Upper lobe of left lung (tissue), 6 donors: Measurements from ENCODE around the gene NAT8L. TPM values are rescaled to one million over a fixed set of nuclear protein-coding genes. Genes with fewer than 3 reads are reported as not detected.
A peak's percentile ranks its signal among the peaks of the same experiment; 100 is the strongest.

Experiments used
- ATAC-seq, 2 donors: fragments of 200-7000 bp; cut with Tn5 transposase; one replicate each; pipeline ENCODE4 v1.9.1; 2022; ENCODE audit warnings: mild to moderate bottlenecking in 2 of 2, moderate library complexity in 2 of 2; ENCODE audit not compliant: low FRiP score in 2 of 2
- DNase-seq, 2 donors: peaks; one replicate each; pipeline ENCODE4 v3.0.0-alpha.2; 2019 to 2020
- H3K27ac ChIP-seq, 4 donors: fragments of 200-600 bp; sonication (generic); one replicate each; pipeline ENCODE4 v1.5.1; 2016 to 2019
- H3K27me3 ChIP-seq, 4 donors: fragments of 200-600 bp; sonication (generic); one replicate each; pipeline ENCODE4 v1.5.1; 2017 to 2019
- H3K36me3 ChIP-seq, 4 donors: fragments of 200-600 bp; sonication (generic); one replicate each; pipeline ENCODE4 v1.5.1; 2016 to 2019
- H3K4me1 ChIP-seq, 4 donors: fragments of 200-600 bp; sonication (generic); one replicate each; pipeline ENCODE4 v1.5.1; 2018 to 2019
- H3K4me3 ChIP-seq, 4 donors: fragments of 200-600 bp; sonication (generic); one replicate each; pipeline ENCODE4 v1.5.1; 2017 to 2019; ENCODE audit warnings: mild to moderate bottlenecking in 2 of 4, moderate library complexity in 1 of 4
- H3K9me3 ChIP-seq, 4 donors: fragments of 200-600 bp; sonication (generic); one replicate each; pipeline ENCODE4 v1.5.1; 2018 to 2019
- EP300 ChIP-seq, 4 donors: sonication (generic); formaldehyde crosslinking; IDR thresholded peaks; one replicate each; pipeline ENCODE4 v1.5.1; 2017; ENCODE audit warnings: antibody characterized with exemption in 4 of 4, control low read depth in 2 of 4
- POLR2A ChIP-seq, 4 donors: fragments of 450-650 bp; IDR thresholded peaks; one replicate each; pipeline ENCODE4 v1.5.1; 2016 to 2017; ENCODE audit warnings: antibody characterized with exemption in 4 of 4, mild to moderate bottlenecking in 2 of 4
- POLR2AphosphoS5 ChIP-seq, 2 donors: sonication (generic); formaldehyde crosslinking; IDR thresholded peaks; one replicate each; pipeline ENCODE4 v1.5.1; 2017; ENCODE audit warnings: antibody characterized with exemption in 2 of 2
- WGBS, 2 donors: methylation state at CpG; one replicate each; pipeline ENCODE4 v1.1.5; 2017 to 2018; 5-methylcytosine and 5-hydroxymethylcytosine counted together
- total RNA-seq, 6 donors: library from RNA; depleted of rRNA in 4 of 6; stranded (reverse); fragments of >200 nt in 4 of 6; gene quantifications; one replicate each; pipeline versions ENCODE4 v1.1.0 to v1.2.1, GENCODE V29; 2016 to 2021
- TF ChIP-seq, protein P1 (sequence below), 6 experiments: fragments of 450-650 bp in 4 of 6; fragments of 200-600 bp in 2 of 6; sonication (generic) in 2 of 6; IDR thresholded peaks; one replicate each; pipeline ENCODE4 v1.5.1; 2016 to 2019; ENCODE audit warnings: antibody characterized with exemption in 6 of 6
- donor health status: DM: no; HTN: no; CAD: no; lungs with moderate emphysema.
- donor health status: DM: no; HTN: yes; CAD: no; lungs with severe emphysema.

The NAT8L gene
- total RNA-seq, 6 donors from 2014 or later, result 0.15 to 0.37 (median 0.30) TPM; not detected in 2

DNA sequence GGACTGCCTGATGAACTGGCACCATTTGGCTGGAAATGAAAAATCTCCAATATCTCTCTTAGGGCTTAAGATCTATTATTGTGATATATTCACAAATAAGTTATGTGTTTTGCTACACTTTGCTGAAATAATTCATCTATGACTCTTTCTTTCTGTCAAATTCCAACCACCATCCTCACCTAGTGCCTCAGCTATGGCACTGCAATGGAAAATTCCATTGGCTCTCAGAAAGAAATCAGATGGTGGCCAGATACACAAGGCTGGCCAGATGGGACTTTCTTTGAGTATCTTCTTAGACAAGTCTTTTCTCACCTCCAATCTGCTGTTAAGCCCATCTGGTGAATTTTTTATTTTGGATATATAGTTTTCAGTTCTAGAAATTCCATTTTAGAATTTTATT, 28.0 kb downstream of the NAT8L start:
- TF ChIP-seq POLR2A (IDR thresholded peaks at IDR 0.05), result no peak
- TF ChIP-seq EP300 (IDR thresholded peaks at IDR 0.05), result no peak
- TF ChIP-seq, protein P1, sequence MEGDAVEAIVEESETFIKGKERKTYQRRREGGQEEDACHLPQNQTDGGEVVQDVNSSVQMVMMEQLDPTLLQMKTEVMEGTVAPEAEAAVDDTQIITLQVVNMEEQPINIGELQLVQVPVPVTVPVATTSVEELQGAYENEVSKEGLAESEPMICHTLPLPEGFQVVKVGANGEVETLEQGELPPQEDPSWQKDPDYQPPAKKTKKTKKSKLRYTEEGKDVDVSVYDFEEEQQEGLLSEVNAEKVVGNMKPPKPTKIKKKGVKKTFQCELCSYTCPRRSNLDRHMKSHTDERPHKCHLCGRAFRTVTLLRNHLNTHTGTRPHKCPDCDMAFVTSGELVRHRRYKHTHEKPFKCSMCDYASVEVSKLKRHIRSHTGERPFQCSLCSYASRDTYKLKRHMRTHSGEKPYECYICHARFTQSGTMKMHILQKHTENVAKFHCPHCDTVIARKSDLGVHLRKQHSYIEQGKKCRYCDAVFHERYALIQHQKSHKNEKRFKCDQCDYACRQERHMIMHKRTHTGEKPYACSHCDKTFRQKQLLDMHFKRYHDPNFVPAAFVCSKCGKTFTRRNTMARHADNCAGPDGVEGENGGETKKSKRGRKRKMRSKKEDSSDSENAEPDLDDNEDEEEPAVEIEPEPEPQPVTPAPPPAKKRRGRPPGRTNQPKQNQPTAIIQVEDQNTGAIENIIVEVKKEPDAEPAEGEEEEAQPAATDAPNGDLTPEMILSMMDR (IDR thresholded peaks at IDR 0.05), result no peak
- no peak for TF ChIP-seq POLR2AphosphoS5 (IDR thresholded peaks at IDR 0.05)
- Histone ChIP-seq H3K4me1 (no peaks in the 10 kb centered on the region), H3K4me3 (no peak overlapping the region), H3K9me3 (no peaks in the 10 kb centered on the region), H3K27ac (no peak overlapping the region), H3K27me3 (no peaks in the 10 kb centered on the region), H3K36me3 (no peaks in the 10 kb centered on the region)
- ATAC-seq (no peak), DNase-seq (no peak)

DNA sequence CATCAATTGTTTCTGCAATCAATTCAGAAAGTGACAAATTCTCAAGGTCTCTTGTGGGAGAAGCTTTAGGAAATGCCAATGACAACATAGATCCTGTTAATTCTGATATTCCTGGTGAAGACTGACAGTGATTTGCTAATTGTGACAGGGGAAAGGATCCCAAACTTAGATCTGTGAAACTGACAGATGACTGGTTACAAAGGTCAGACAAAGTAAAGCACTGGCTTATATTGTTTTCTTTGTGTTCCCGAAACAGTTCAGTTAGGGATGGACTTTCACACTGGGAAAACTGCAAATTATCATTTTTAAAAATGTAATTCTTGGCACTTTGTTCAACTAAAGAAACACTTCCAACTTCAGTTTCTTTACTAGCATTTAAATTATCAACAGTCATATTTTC, 30.1 kb downstream of the NAT8L start:
- H3K36me3 ChIP-seq, result no peaks in the 10 kb centered on the region
- 79 to 80% methylated on average over 1 of the region's 1 CpG for WGBS, 2 donors
- H3K27me3 ChIP-seq, result no peaks in the 10 kb centered on the region
- H3K27ac ChIP-seq, result no peak overlapping the region
- H3K4me1 ChIP-seq, result no peaks in the 10 kb centered on the region
- H3K4me3 ChIP-seq, result no peak overlapping the region
- no peak for DNase-seq
- no peak for TF ChIP-seq POLR2AphosphoS5 (IDR thresholded peaks at IDR 0.05)
- TF ChIP-seq, protein P1 (IDR thresholded peaks at IDR 0.05), result no peak
- TF ChIP-seq EP300 (IDR thresholded peaks at IDR 0.05), result no peak
- no peak for TF ChIP-seq POLR2A (IDR thresholded peaks at IDR 0.05)
- no peak for ATAC-seq
- H3K9me3 ChIP-seq, result no peaks in the 10 kb centered on the region

DNA sequence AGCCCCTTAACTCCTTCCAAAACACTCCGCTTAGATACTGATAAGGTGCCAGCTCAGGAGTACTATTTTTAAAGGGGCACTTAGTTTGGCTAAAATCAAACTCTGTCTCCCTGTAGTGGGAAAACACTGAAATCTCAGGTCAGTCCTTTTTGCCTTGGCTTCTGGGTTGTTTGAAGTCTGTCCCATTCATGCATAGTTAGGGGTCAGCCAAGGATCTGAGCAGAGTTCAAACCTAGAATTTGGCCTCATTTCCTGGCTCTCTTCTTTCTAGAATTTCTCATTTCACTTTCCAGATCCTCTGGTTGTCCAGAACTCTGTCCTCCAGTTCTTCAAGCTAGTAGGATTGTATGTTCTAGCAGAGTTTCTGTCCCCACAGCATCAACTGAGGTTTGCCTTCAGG, 31.5 kb downstream of the NAT8L start:
- ATAC-seq, result no peak
- Histone ChIP-seq H3K27ac (no peak overlapping the region), H3K4me3 (no peak overlapping the region), H3K9me3 (no peaks in the 10 kb centered on the region), H3K27me3 (no peaks in the 10 kb centered on the region), H3K36me3 (no peaks in the 10 kb centered on the region), H3K4me1 (no peaks in the 10 kb centered on the region)
- DNase-seq, result no peak
- 73 to 81% methylated on average over 1 of the region's 1 CpG for WGBS, 2 donors
- TF ChIP-seq POLR2AphosphoS5 (IDR thresholded peaks at IDR 0.05) (no peak), EP300 (IDR thresholded peaks at IDR 0.05) (no peak), POLR2A (IDR thresholded peaks at IDR 0.05) (no peak)
- TF ChIP-seq, protein P1 (IDR thresholded peaks at IDR 0.05), result no peak

DNA sequence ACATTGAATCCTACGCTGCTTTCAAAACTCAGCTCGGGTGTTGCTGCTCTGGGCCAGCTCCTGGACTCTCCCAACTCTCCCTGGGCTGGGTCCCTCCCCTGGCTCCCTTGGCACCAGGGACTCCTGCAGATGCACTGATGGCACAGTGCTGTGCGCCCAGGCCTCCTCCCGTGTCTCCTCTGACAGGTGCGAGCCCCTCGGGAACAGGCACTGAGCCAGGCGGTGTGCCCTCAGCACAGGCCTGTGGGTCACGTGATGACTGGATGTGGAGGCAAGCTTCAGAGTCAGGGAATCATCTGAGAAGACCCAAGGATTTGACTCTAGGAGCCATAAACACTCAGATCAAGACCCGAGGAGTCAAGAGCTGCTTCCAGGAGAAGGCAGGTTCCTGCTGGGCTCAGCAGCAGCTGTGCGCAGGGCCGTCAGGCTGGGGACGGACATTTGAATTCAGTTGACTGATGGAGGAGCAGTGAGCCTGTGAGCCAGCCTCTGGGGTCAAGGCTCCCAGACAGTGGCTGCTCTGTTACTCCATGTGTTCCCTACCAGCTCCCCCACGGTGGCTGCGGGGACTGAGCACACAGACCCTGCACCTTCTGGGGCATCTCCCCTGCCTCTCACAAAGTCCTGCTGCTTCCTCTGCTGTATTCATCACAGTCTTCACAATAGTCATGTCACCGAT, 33.0 kb downstream of the NAT8L start:
- peak; percentile 15 to 60 for DNase-seq
- no peaks in the 10 kb centered on the region for H3K36me3 ChIP-seq
- no peak overlapping the region for H3K27ac ChIP-seq
- no peaks in the 10 kb centered on the region for H3K4me1 ChIP-seq
- WGBS, 2 donors, result 69 to 88% methylated on average over 5 to 13 of the region's 15 CpGs
- peaks cover 0 to 11% (median 3%) of the 10 kb centered on the region in 4 donors for H3K9me3 ChIP-seq
- no peaks in the 10 kb centered on the region for H3K27me3 ChIP-seq
- no peak for ATAC-seq
- TF ChIP-seq POLR2A (IDR thresholded peaks at IDR 0.05) (no peak), POLR2AphosphoS5 (IDR thresholded peaks at IDR 0.05) (no peak), EP300 (IDR thresholded peaks at IDR 0.05) (no peak)
- TF ChIP-seq, protein P1 (IDR thresholded peaks at IDR 0.05), result no peak
- no peak overlapping the region for H3K4me3 ChIP-seq

DNA sequence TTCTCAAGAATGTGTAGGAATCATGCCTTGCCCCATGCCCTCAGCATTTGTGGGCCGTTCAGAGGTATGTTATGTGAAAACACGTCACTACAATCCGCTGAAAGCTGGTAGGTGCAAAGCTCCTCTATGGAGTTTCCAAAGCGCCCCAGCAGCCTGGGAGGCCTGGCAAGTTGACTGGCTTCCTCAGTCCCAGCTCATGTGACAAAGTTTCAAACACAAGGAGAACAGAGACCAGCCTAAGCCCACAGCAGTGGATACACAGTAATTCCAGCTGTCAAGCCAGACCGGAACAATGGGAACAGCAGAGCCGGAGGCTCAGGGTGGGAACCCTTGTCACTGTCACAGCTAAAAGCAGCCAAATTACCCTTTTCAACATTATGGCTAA, 33.5 kb downstream of the NAT8L start:
- Histone ChIP-seq H3K27me3 (no peaks in the 10 kb centered on the region), H3K4me3 (no peak overlapping the region), H3K9me3 (peaks cover 0 to 12% (median 3%) of the 10 kb centered on the region in 4 donors), H3K4me1 (no peaks in the 10 kb centered on the region), H3K27ac (no peak overlapping the region), H3K36me3 (no peaks in the 10 kb centered on the region)
- DNase-seq, result peak in 1 of 2 donors; percentile 10
- 87 to 96% methylated on average over 6 of the region's 6 CpGs for WGBS, 2 donors
- no peak for ATAC-seq
- TF ChIP-seq EP300 (IDR thresholded peaks at IDR 0.05) (no peak), POLR2A (IDR thresholded peaks at IDR 0.05) (no peak), POLR2AphosphoS5 (IDR thresholded peaks at IDR 0.05) (no peak)
- TF ChIP-seq, protein P1 (IDR thresholded peaks at IDR 0.05), result no peak
